WTC11 (cell line): Measurements from ENCODE around the gene GNG10.
"Not testable (repeated sequence)": the region's sequence is repeated elsewhere in the genome, so short reads cannot be mapped to it uniquely, and the experiment has no call there.

Source experiments
- CTCF ChIP-seq: fragments of 200-600 bp; IDR thresholded peaks from 2 replicates; pipeline ENCODE4 v1.8.0; 2022; ENCODE audit warnings: antibody characterized with exemption
- E2F1 ChIP-seq: sonication (generic); formaldehyde crosslinking; IDR thresholded peaks from 2 replicates; pipeline ENCODE4 v1.8.0; 2022; ENCODE audit warnings: mild to moderate bottlenecking, missing genetic modification reagents
- MYBL2 ChIP-seq: sonication (generic); formaldehyde crosslinking; IDR thresholded peaks from 2 replicates; pipeline ENCODE4 v1.8.1; 2023; ENCODE audit warnings: mild to moderate bottlenecking, moderate library complexity, missing genetic modification reagents
- SP1 ChIP-seq: sonication (generic); formaldehyde crosslinking; conservative IDR thresholded peaks from 2 replicates; pipeline ENCODE4 v1.8.1; 2022; ENCODE audit warnings: missing genetic modification reagents
- ZNF281 ChIP-seq: sonication (generic); formaldehyde crosslinking; IDR thresholded peaks from 2 replicates; pipeline ENCODE4 v1.8.0; 2023; ENCODE audit warnings: mild to moderate bottlenecking, missing genetic modification reagents

- not testable (repeated sequence) for TF ChIP-seq E2F1 (CRISPR knock-in tag); CTCF; MYBL2 (CRISPR knock-in tag); SP1 (CRISPR knock-in tag); ZNF281 (CRISPR knock-in tag)
Measured at GRCh38 chr9:111668601-111669000, 7.2 kb downstream of the GNG10 start.
